NCI-H526 treated with DMSO at 0.1 percent for 48 hours (cell line): ENCODE measurements around the gene CYP2C18.
"Not testable (repeated sequence)": the region's sequence is repeated elsewhere in the genome, so short reads cannot be mapped to it uniquely, and the experiment has no call there.

Experiments
- DNase-seq: peaks from one replicate; lab custom pipeline; 2025; lab: John Stamatoyannopoulos, UW

Gene CYP2C18

DNA sequence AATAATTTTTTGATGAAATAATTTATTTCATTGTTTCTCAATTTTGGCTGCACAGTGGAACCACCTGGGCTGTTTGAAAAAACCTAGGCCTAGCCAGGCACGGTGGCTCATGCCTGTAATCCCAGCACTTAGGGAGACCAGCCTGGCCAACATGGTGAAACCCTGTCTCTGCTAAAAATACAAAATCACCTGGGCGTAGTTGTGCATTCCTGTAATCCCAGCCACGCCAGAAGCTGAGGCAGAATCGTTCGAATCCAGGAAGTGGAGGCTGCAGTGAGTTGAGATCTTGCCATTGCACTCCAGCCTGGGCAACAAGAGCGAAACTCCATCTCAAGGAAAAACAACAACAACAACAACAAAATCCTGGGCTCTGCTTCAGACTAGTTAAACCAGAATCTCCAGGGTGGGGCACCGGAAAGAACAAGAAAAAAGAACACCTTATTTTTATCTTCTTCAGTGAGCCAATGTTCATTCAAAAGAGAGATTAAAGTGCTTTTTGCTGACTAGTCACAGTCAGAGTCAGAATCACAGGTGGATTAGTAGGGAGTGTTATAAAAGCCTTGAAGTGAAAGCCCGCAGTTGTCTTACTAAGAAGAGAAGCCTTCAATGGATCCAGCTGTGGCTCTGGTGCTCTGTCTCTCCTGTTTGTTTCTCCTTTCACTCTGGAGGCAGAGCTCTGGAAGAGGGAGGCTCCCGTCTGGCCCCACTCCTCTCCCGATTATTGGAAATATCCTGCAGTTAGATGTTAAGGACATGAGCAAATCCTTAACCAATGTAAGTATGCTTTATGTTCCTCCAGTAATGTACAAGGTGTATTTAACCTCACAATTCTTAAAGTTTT is at the start of gene CYP2C18:
Gene CYP2C18, plus strand, starts transcription at position 516 of the 841 bp plus-strand sequence. Its CDS starts 91 bp downstream, at position 607.
- DNase-seq: no peak

DNA sequence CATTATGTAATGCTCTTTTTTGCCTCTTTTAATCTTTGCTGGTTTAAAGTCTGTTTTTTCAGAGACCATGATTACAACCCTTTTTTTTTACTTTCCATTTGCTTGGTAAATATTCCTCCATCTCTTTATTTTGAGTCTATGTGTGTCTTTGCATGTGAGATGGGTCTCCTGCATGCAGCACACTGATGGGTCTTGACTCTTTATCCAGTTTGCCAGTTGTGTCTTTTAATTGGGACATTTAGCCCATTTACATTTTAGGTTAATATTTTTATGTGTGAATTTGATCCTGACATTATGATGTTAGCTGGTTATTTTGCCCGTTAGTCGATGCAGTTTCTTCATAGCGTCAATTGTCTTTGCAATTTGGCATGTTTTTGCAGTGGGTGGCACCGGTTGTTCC is 45.4 kb upstream of the CYP2C18 start:
- DNase-seq: not testable (repeated sequence)

DNA sequence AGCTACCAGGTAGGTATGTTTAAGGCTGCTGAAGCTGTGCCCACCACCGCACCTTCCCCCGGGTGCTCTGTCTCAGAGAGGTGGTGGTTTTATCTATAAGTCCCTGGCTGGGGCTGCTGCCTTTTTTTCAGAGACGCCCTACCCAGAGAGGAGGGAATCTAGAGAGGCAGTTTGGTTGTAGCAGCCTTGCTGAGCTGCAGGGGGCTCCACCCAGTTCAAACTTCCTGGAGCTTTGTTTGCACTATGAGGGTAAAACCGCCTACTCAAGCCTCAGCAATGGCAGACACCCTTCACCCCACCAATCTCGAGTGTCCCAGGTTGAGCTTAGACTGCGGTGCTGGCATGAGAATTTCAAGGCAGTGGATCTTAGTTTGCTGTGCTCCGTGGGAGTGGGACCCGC is 43.6 kb upstream of the CYP2C18 start:
- DNase-seq: no peak

DNA sequence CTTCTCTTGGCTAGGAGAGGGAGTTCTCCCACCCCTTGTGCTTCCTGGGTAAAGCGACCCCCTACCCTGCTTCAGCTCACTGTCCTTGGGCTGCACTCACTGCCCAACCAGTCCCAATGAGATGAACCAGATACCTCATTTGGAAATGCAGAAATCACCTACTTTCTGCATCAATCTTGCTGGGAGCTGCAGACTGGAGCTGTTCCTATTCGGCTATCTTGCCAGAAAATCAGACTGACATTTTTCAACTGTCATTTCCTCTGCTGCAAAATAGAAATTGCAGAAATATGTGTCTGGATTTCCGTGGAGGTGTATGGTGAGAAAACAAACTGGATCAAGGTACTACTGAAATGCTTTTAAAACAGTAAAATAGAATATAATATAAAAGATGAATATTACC is 43.0 kb upstream of the CYP2C18 start:
- DNase-seq: no peak

DNA sequence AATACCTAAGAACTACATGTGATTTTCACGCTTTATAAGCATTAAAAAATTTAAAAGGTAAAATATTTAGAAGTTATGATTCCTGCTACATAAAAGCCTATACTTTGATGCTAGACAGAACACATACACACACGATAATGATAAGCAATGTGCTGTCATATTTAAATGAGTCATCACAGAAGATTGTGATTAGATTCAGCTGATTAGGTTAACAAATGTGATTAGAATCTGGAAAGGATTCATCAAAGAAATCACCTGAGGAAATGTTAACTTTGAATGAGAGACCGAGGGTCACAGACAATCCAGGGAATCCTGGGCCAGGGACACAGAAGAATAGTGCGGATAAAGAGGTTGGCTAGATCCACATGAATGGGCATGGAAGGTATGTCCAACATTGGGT is 42.0 kb upstream of the CYP2C18 start:
- no peak for DNase-seq

DNA sequence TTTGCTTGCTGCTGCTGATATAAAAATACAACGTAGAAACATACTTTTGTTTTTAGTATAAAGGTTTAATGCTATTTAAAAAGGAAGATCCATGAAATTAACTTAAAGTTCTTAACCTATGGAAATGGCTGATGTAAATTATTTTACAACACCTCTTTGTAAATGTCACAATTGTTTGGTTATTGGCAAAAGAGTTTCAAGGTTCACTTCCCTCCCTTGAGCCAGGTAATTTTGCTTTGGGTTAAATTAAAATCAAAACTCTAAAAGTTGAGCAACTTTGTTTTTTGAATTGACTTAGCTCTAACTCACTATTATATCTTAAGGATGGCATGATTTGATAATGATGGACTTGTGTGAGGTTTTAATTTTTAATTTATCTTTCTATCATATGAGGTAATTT is 39.2 kb upstream of the CYP2C18 start:
- DNase-seq: no peak

DNA sequence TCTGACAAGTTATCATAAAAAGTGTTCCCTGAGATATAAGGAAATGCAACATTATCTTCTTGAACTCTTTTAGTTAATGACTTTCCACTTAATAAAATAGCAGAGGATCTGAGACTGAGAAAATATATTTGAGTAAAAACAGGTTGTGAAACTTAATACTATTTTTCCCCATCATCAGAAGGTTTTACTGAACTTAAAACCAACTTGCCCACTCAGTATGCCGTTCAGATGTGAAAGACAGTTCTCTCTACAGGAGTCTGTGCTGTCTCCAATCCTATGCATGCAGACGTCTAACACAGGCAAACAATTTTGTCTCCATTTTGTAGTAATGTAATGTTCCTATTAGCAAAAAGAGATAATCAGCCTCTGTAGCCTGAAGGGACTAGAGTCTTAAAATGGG is 38.2 kb upstream of the CYP2C18 start:
- DNase-seq: no peak

DNA sequence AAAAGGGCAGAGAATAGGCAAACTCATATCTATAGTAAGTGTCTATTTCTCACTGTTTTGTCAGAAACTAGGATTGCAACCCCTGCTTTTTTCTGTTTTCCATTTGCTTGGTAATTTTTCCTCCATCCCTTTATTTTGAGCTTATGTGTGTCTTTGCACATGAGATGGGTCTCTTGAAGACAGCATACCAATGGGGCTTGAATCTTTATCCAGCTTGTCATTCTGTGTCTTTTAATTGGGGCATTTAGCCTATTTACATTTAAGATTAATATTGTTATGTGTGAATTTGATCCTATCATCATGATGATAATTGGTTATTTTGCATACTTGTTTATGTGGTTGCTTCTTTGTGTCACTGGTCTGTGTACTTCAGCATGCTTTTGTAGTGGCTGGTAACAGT is 28.3 kb upstream of the CYP2C18 start:
- DNase-seq: not testable (repeated sequence)

DNA sequence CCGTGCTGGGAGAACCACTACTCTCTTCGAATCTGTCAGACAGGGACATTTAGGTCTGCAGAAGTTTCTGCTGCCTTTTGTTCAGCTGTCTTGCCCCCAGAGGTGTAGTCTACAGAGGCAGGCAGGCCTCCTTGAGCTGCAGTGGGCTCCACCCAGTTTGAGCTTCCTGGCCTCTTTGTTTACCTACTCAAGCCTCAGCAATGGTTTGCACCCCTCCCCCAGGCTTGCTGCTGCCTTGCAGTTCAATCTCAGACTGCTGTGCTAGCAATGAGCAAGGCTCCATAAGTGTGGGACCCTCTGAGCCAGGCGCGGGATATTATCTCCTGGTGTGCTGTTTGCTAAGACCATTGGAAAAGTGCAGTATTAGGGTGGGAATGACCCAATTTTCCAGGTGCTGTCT is 20.5 kb upstream of the CYP2C18 start:
- DNase-seq: not testable (repeated sequence)

DNA sequence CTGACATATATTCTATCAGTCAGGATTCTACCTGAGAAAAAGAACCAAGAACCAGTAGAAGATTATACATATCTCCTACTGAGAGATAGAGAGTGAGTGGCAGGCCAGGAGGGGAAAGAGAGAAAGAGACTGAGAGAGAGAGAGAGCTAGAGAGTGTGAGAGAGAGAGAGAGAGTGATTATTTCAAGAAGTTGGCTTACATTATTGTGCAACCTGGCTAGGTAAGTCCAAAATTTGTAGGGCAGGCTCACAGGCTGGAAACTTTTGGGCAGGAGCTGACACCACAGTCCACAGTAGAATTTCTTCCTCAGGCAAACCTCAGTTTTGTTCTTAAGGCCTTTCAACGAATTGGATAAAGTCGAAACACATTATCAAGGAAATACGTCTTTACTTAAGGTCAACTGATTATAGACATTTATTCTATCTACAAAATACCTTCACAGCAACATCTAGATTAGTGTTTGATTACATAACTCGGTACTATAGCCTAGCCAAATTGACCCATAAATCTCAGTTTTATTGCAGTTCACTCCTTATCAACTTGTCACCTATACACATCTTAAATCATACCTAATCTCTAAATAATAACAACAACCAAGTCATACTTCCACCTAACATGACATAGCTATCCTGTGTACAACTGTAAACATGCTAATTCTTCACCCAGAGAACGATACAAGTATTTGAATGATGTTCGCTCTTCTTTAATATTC is 17.0 kb upstream of the CYP2C18 start:
- DNase-seq: no peak

DNA sequence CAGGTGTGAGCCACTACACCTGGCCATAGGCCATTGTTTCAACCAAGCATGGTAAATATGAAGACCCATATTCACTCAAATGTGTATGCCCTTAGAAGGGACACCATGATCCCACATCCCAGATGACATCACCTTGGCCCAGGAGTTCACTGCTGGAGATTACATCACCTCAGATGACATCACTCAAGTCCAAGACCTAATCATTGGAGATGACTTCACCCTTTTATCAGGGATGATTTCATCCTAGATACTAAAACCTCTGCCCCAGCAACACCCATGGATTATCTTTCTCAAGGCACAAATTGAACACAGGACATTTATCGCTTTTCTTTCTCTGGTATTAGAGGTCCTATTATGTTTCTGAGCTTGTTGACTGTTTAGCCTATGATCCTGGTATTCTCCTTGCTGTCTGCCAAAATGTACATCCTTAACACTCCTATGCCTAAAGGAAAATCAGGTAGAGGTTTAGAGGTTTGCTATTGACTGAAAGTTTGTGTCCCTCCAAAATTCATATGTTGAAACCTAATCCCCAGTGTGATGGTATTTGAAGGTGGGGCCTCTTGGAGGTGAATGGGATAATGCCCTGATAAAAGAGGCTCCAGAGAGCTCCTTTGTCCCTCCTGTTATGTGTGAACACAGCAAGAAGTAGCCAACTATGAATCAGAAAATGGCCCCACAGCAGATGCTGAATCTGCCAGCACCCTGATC is 9.8 kb upstream of the CYP2C18 start:
- no peak for DNase-seq

DNA sequence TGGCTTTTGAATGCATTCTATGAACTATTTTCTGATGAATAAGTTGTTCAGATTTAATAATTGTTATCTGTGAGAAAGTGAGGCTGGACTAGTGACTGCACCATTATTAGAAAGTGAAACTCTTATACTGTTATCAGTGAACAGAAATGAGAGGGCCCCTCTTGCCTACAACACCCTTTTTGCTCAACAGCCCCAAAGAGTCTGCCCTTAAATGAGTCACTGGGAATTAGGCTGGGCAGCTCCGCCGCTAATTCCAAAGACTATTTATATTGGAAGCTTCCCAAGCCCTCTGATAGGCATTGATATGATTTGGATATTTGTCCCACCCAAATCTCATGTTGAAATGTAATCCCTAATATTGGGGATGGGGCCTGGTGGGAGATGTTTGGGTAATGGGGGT is 7.0 kb upstream of the CYP2C18 start:
- no peak for DNase-seq

DNA sequence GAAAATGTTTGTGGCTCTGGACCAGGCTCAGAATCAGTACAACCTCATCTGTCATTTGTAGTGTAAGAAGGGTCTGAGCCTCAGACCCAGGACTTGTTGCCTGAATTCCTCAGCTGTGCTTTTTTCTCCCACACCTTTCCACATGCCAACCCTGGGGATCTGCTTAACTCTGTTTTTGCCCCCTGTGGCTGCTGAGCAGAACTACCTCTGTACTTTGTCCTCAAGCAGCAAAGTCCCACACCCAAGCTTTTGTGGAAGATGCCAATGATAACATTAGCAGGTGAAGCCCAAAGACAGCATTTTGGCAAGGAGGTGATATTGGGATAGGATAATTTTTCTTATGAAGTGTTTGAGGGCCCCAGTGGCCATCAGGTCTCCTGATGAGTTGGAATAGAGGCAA is 5.8 kb upstream of the CYP2C18 start:
- no peak for DNase-seq

DNA sequence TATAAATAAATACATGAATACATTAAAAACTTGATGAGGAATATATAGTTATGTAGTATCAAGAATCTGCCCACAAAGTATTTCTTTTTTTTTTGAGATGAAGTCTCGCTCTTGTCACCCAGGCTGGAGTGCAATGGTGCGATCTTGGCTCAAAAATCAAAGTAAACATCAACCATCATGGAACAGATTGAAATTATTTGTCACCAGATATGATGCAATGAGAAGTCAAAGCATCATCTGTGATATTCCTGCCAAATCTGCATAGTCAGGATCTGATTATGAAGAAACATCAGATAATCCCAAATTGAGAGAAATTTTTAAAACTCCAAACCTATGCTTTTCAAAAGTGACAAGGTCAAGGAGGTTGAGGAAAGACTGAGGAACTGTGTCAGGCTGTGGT is 5.1 kb upstream of the CYP2C18 start:
- DNase-seq: no peak

DNA sequence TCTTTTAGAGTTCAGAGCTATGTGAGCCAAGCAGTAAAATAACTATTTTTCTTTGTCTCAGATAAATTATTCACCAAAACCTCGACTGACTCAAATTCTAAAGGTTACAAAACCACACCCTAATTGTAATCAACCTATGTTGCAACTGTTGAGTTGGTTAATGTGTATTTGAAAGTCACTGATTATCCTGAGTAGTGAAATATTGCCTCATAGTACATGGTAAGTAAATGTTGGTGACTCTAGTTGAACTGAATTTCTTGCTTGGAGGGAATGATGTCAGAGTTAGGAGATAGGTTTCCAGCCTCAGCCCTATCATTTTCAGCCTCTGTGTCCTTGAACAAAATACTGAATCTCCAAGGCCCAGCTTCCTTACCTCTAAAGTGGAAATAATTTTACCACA is 3.0 kb upstream of the CYP2C18 start:
- no peak for DNase-seq

DNA sequence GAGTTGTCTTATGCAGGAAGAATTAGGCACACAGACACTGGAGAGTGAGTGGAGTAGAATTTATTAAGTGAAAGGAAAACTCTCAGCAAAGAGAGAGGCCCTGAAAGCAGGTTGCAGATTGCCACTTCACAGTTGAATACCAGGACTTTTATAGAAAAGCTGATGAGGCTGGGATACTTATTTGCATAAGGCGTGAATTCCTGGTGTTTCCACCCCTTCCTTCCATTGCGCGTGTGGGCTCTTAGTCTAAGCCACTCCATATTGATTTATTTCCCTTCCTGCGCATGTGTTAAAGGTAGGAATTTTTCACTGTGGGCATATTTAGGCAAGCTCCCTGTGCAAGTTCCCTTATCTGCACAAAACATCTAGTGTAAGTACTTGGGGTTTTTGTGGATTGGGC is 893 bp upstream of the CYP2C18 start:
- DNase-seq: not testable (repeated sequence)

DNA sequence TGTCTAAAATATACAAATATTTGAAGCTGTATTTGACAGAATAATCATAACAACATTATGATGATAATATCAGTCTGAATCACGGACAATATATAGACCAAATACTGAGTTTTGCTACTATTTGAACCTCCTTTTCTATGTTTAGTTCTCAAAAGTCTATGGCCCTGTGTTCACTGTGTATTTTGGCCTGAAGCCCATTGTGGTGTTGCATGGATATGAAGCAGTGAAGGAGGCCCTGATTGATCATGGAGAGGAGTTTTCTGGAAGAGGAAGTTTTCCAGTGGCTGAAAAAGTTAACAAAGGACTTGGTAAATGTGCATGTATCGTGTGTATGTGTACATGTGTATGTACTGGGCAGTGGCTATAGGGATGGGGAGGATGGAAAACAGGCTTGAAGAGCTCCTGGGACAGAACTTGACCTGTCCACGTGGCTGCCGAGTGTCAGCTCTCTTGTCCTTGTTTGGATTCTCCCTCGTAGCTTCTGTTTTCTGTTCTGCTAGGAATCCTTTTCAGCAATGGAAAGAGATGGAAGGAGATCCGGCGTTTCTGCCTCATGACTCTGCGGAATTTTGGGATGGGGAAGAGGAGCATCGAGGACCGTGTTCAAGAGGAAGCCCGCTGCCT is 4.2 kb downstream of the CYP2C18 start:
- DNase-seq: no peak

DNA sequence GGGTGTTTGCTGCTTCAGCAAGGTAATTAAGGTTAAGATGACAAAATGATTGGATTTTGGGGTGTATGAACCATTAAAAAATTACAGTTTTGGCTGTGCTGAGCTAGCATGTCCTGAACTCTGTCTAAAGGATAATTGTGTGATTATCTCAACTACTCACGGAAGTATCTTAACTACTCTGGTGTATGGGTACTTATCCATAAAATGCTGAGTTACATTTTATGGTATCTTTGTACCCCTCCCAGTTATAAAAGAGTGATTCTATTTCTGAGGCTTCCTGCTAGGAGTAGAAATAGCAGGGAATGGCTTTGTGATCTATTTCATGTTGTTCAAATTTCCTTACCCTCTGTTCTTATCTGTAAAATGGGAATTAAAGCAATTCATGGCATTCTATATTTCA is 22.6 kb downstream of the CYP2C18 start:
- no peak for DNase-seq

DNA sequence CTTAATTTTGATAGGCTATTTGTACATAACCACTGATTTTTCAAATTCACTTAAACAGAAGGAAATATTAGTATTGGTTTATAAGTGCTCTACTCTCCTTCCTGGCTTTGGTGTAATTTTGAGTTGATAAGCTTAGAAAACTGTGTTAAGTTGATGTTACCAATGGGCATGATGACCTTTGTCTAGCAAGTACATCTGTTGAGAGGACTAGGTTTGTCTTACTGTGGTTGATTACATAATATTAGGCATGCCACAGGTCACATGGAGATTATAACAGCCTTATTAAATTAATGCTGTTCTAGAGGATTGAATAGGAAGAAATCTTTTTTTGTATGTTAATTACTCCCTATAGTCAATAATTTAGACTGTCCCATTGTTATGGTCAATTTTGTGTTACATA is 27.0 kb downstream of the CYP2C18 start:
- no peak for DNase-seq

DNA sequence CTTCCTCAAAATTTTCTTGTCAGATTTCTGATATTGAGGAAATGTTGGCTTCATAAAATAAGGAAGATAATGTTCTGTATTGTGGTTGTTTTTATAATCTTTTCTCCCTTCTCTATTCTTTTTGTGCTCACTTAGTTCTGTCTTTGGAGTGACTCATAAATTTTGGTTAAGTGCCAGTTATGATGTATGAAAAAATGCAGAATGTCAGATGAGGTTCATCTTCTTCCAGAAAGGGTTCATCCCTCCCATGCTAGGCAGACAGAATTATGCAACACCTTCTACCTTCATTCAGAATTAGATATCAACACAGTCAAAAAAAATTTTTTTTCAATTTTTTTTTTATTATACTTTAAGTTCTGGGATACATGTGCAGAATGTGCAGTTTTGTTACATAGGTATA is 42.3 kb downstream of the CYP2C18 start:
- no peak for DNase-seq

DNA sequence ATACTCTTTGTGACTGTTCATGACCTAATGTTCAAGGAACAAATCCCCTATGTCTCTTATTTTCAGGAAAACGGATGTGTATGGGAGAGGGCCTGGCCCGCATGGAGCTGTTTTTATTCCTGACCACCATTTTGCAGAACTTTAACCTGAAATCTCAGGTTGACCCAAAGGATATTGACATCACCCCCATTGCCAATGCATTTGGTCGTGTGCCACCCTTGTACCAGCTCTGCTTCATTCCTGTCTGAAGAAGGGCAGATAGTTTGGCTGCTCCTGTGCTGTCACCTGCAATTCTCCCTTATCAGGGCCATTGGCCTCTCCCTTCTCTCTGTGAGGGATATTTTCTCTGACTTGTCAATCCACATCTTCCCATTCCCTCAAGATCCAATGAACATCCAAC is 51.7 kb downstream of the CYP2C18 start:
- no peak for DNase-seq

DNA sequence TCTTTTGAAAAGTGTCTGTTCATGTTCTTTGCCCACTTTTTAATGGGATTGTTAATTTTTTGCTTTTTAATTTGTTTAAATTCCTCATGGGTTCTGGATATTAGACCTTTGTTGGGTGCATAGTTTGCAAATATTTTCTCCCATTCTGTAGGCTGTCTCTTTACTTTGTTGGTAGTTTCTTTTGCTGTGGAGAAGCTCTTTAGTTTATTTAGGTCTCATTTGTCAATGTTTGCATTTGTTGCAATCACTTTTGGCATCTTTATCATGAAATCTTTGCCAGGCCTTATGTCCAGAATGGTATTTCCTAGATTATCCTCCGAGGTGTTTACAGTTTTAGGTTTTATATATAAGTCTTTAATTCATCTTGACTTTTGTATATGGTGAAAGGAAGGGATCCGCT is 55.1 kb downstream of the CYP2C18 start:
- DNase-seq: no peak
